GM08714 (cell line): ENCODE measurements around the gene PNPLA4.

Experiments used
- H3K4me3 ChIP-seq: fragments of 200-500 bp; sonication (Bioruptor generic); 2 replicates; pipeline ENCODE4 v1.5.1; 2014; ENCODE audit warnings: mild to moderate bottlenecking, low read length, inconsistent platforms
- ZNF274 ChIP-seq: IDR thresholded peaks from 2 replicates; pipeline ENCODE4 v1.6.1; 2012; ENCODE audit warnings: mild to moderate bottlenecking, low read depth, low read length

PNPLA4 gene

GRCh38 chrX:7925867-7926472, 1.2 kb downstream of the PNPLA4 start:
- TF ChIP-seq ZNF274: no peak
- no peak overlapping the region for H3K4me3 ChIP-seq

GRCh38 chrX:7921750-7922149, 5.5 kb downstream of the PNPLA4 start:
- H3K4me3 ChIP-seq: no peak overlapping the region
- no peak for TF ChIP-seq ZNF274

- no peak for TF ChIP-seq ZNF274
- no peak overlapping the region for H3K4me3 ChIP-seq
These were observed 18.4 kb downstream of the PNPLA4 start for GRCh38 chrX:7908821-7909220.

- TF ChIP-seq ZNF274: no peak
- no peak overlapping the region for H3K4me3 ChIP-seq
These were observed 22.7 kb downstream of the PNPLA4 start for GRCh38 chrX:7904562-7904961.

- no peak for TF ChIP-seq ZNF274
These were observed 35.3 kb downstream of the PNPLA4 start for GRCh38 chrX:7891928-7892327.

GRCh38 chrX:7889680-7890079, 37.5 kb downstream of the PNPLA4 start:
- TF ChIP-seq ZNF274: no peak
- no peak overlapping the region for H3K4me3 ChIP-seq

More at GRCh38 chrX:7891928-7892327, 35.3 kb downstream of the PNPLA4 start:
- H3K4me3 ChIP-seq: no peak overlapping the region

GRCh38 chrX:7889135-7889534, 38.1 kb downstream of the PNPLA4 start:
- TF ChIP-seq ZNF274: no peak

GRCh38 chrX:7876957-7877356, 50.3 kb downstream of the PNPLA4 start:
- H3K4me3 ChIP-seq: no peak overlapping the region
- no peak for TF ChIP-seq ZNF274

More at GRCh38 chrX:7889135-7889534, 38.1 kb downstream of the PNPLA4 start:
- no peak overlapping the region for H3K4me3 ChIP-seq

GRCh38 chrX:7872042-7872441, 55.2 kb downstream of the PNPLA4 start:
- TF ChIP-seq ZNF274: no peak
- no peak overlapping the region for H3K4me3 ChIP-seq

GRCh38 chrX:7852166-7852565, 75.0 kb downstream of the PNPLA4 start:
- TF ChIP-seq ZNF274: no peak
- no peak overlapping the region for H3K4me3 ChIP-seq
